ENCODE measurements around the gene VPREB3. TPM values are rescaled to one million over a fixed set of nuclear protein-coding genes. Genes with fewer than 3 reads are reported as not detected.

The VPREB3 gene, protein sequence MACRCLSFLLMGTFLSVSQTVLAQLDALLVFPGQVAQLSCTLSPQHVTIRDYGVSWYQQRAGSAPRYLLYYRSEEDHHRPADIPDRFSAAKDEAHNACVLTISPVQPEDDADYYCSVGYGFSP
- 1 to 10 TPM; 1.8 to 3.3 TPM for total RNA-seq
- polyA plus RNA-seq: under 1 TPM in 2 of 3 donors, not detected in 1; 0.80 to 0.92 TPM
- total RNA-seq: 0 to 0.21 (median 0.04) reads per million in 6 experiments

DNA sequence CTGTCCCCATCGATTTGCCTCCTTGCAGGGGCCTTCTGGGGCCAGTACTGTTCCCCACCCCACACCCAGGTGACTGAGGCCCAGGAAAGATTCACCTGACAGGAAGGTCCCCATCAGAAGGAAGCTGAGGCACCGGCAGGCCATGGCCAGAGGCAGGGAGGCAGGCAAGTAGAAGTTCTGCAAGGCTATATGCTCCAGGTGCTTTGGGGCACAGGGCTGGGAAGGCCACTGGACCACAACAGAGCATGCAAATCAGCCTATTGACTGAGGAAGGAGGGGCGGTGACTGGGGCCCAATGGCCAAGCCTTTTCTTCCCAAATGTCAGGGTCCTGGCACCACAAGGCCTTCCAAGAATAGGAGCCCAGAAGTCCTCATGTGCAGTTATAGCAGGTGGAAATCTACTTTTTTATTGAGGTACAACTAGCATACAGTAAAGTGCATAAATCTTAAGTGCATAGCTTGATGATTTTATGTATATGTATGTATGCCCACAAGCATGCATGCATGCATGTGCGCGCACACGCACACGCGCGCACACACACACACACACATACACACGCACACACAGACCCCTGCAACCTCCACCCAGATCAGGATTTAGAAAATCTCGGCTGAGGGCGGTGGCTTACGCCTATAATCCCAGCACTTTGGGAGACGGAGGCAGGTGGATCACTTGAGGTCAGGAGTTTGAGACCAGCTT is at the start of gene VPREB3:
Gene VPREB3, minus strand, starts transcription at position 206 of the 700 bp plus-strand sequence. Its CDS starts 62 bp downstream, at position 144.
- Mint-ChIP-seq H3K27me3 (no peaks in the 10 kb centered on the region), H3K9me3 (no peaks in the 10 kb centered on the region), H3K4me3 (peak within 1 kb of the TSS in 8 of 10 donors; percentile 14 to 85 (median 40)), H3K4me1 (peaks cover 9 to 44% (median 14%) of the 10 kb centered on the region in 4 donors), H3K36me3 (no peaks in the 10 kb centered on the region), H3K27ac (peak within 1 kb of the TSS in 5 of 10 donors; percentile 3 to 65 (median 20))
- DNase-seq (peak in 1 of 10 donors; percentile 49), ATAC-seq (no peak)
- POLR2A ChIA-PET: interaction anchor here (1.5 to 2.7 kb wide), 3 partner anchors 9 to 22 kb away, joined by 9 to 13 read pairs (median 9); partner anchors contain the start of genes C22orf15 and CHCHD10

DNA sequence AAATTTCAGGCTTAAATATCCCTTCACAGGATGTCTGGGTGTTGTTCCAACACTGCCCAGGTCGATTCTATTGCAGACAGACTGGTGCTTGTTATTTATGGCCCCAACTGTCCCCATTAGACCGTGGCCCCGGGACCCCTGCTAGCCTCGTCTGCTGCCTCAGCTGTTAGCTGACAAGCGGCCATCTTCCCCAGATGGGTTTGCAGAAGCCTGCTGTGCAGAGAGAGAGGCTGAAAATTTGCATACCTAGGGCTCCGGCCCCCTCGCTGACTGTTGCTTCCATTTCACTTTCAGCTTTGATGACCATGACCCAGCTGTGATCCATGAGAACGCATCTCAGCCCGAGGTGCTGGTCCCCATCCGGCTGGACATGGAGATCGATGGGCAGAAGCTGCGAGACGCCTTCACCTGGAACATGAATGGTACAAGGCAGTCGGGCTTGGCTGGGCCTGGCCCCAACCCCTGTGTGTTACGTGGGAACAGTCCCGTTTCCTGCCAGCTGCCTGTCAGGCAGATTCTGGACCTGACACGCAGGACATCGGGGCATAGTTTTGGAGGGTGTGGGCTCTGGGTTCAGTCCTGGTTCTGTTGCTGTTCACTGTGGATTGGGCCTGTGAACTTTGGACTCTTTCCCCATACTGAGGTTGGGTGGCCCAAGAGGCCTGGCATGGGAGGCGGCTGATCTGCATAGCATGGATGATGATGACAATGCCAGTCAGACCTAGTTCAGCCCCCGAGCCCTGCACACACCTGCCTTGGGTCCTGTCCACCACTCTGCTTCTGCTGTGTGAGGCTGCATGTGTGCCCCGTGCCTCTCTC is 49.0 kb upstream of the VPREB3 start:
- Mint-ChIP-seq H3K27ac (peak overlapping the region in 4 of 10 donors; percentile 18 to 93 (median 46)), H3K4me3 (no peak overlapping the region), H3K36me3 (peaks cover 0 to 94% (median 17%) of the 10 kb centered on the region in 3 donors), H3K9me3 (no peaks in the 10 kb centered on the region), H3K4me1 (peaks cover 0 to 33% (median 2%) of the 10 kb centered on the region in 4 donors), H3K27me3 (no peaks in the 10 kb centered on the region)
- ATAC-seq: no peak
- POLR2A ChIA-PET: no interaction called here
- no peak for DNase-seq

DNA sequence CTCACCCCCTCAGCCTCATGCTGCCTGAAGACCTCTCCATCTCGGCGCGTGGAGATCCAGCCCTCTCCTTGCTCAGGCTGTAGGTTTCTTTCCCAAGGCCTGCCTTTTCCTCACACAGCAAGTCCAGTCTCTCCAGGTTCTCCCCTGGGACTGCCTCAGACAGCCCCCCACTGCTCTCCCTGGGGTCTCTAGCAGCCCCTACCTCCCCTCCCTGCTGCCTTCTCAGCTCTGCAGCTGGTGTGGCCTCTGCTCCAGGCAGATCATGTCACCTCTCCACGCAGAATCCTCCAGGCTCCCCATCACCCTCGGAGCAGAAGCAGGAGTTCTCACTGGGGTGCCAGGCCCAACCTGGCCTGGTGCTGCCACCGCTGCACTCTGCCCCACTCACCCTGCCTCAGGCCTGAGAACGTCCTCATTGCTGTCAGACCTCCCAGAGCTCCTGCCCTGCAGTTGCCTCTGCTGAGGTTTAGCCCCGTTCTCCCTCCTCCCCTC is 47.7 kb upstream of the VPREB3 start:
- H3K27me3 Mint-ChIP-seq: no peaks in the 10 kb centered on the region

DNA sequence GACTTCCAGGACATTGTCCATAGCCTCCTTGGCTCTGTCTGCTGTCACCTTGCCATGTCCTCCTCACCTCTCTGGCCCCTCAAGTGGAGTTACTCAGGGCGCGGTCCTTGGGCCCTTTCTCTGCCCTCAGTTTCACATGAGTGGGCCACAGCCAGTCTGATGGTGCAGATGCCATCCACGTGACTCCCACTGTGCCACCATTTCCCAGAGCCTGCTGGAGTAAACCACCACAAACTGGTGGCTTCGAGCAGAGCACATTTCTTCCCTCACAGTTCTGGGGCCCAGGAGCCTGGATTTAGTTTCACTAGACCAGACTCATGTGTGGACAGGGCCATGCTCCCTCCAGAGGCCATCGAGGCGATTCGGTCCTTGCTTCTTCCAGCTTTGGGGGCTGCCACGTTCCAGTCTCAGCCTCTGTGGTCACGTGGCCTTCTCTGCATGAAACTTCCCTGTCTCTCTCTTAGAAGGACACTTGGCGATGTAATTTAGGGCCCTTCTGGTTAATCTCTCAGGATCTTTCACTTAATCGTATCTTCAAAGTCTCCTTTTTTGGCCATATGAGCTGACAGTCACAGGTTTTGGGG is 47.1 kb upstream of the VPREB3 start:
- H3K4me3 Mint-ChIP-seq: peak overlapping the region in 1 of 10 donors; percentile 48
- POLR2A ChIA-PET: no interaction called here
- H3K4me1 Mint-ChIP-seq: peaks cover 0 to 32% (median 2%) of the 10 kb centered on the region in 4 donors
- H3K9me3 Mint-ChIP-seq: no peaks in the 10 kb centered on the region
- DNase-seq: no peak
- peaks cover 0 to 93% (median 22%) of the 10 kb centered on the region in 3 donors for H3K36me3 Mint-ChIP-seq
- H3K27me3 Mint-ChIP-seq: no peaks in the 10 kb centered on the region
- peak overlapping the region in 2 of 10 donors; percentile 70 to 73 for H3K27ac Mint-ChIP-seq
- no peak for ATAC-seq

More for the DNA sequence above, 47.7 kb upstream of the VPREB3 start:
- DNase-seq (no peak), ATAC-seq (no peak)
- H3K4me1 Mint-ChIP-seq: peaks cover 0 to 33% (median 2%) of the 10 kb centered on the region in 4 donors
- H3K4me3 Mint-ChIP-seq: no peak overlapping the region
- POLR2A ChIA-PET: no interaction called here
- H3K27ac Mint-ChIP-seq: peak overlapping the region in 3 of 10 donors; percentile 35 to 93 (median 86)
- H3K36me3 Mint-ChIP-seq: peaks cover 0 to 92% (median 17%) of the 10 kb centered on the region in 3 donors
- H3K9me3 Mint-ChIP-seq: no peaks in the 10 kb centered on the region

DNA sequence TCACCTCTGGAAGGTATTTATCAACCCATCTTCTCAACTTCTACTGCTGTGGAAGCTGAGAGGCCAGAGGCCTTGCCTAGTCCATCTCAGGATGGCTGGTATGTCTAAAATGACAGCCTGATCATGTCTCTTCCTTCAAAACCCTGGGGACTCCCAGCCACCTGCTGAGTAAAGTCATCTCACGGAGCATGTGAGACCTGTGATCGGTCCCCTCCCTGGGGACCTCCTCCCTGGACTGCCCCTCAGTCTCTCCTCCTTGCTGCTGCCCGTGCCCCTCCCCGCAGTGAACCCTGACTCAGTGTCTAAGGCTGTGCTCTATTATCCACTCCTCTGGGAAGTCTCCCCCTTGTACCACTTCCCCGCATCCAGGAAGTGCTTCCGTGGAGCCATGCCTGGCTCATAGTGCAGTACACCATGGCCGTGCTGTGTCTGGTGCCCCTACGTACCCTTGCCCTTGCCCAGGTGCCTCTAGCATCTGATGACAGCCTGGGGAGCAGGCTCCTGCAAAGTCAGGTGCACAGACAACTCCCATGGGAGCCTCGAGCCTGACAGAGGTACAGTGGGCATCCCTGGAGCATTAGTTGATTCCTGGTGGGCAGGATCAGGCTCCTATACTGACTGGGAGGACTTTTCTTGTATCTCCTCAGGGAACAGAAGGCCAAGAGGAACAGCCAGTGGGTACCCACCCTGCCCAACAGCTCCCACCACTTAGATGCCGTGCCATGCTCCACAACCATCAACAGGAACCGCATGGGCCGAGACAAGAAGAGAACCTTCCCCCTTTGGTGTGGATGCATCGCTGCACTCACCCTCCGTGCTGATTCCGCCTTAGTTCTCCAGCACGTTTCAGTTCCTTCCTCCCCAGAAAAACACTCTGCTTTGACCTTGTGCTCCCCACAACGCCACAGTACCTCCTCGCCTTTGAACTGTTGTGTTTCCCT is 46.3 kb upstream of the VPREB3 start:
- Mint-ChIP-seq H3K9me3 (no peaks in the 10 kb centered on the region), H3K36me3 (peaks cover 0 to 93% (median 26%) of the 10 kb centered on the region in 3 donors)
- POLR2A ChIA-PET: no interaction called here

DNA sequence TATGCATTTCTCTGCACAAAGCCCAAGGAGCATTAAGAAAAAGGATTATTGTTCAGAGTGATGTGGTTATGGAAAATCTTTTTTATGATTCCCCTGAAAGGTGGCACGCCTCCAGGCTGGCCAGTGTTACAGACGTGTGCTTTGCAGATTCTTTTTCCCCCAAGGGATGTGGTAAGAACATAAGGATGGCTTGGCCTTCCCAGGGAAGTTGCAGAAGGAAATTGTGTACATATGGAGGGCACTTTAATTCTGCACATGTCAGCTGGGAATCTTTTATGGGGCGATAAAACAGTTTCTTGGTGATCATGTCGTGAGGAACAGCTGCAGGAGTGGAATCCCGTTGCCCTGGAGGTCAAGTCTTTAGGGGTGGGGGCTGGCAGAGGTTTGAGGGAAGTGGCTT is 42.2 kb upstream of the VPREB3 start:
- no peak for ATAC-seq
- Mint-ChIP-seq H3K27ac (peak overlapping the region in 1 of 10 donors; percentile 41), H3K27me3 (no peaks in the 10 kb centered on the region), H3K9me3 (no peaks in the 10 kb centered on the region), H3K4me1 (peaks cover 5 to 33% (median 18%) of the 10 kb centered on the region in 4 donors), H3K36me3 (peaks cover 0 to 92% (median 23%) of the 10 kb centered on the region in 3 donors), H3K4me3 (no peak overlapping the region)
- POLR2A ChIA-PET: interaction anchor here (0.6 kb wide), 1 partner anchor 10 kb away, joined by 4 read pairs; no protein-coding TSS in a partner anchor
- no peak for DNase-seq

More for the DNA sequence above, 46.3 kb upstream of the VPREB3 start:
- ATAC-seq (peak in 1 of 2 donors; percentile 42), DNase-seq (no peak)
- Mint-ChIP-seq H3K4me1 (peaks cover 0 to 31% (median 2%) of the 10 kb centered on the region in 4 donors), H3K27me3 (no peaks in the 10 kb centered on the region), H3K4me3 (peak overlapping the region in 1 of 10 donors; percentile 67), H3K27ac (peak overlapping the region in 2 of 10 donors; percentile 70 to 73)

DNA sequence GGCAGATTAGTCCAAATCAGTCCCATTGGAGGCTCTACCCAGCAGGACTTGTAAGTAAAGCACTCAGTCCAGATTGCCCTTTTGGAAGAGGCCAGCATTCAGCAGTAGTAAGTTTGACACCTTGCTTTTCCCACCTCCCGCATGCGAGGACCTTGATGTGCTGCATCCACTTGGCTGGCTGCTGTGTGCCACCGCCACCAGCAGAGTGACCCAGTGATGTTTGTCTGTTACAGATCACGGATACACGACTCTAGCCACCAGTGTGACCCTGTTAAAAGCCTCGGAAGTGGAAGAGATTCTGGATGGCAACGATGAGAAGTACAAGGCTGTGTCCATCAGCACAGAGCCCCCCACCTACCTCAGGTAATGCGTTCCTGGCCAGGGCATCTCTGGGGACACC is 39.1 kb upstream of the VPREB3 start:
- Mint-ChIP-seq H3K27ac (peak overlapping the region in 4 of 10 donors; percentile 18 to 79 (median 56)), H3K36me3 (peaks cover 0 to 73% (median 15%) of the 10 kb centered on the region in 3 donors), H3K9me3 (no peaks in the 10 kb centered on the region), H3K27me3 (no peaks in the 10 kb centered on the region), H3K4me3 (no peak overlapping the region), H3K4me1 (peaks cover 13 to 38% (median 34%) of the 10 kb centered on the region in 4 donors)
- DNase-seq: no peak
- no peak for ATAC-seq
- POLR2A ChIA-PET: interaction anchor here (0.7 to 1.1 kb wide), 2 partner anchors 21 to 22 kb away, joined by 3 to 4 read pairs; partner anchors contain the start of gene MMP11

DNA sequence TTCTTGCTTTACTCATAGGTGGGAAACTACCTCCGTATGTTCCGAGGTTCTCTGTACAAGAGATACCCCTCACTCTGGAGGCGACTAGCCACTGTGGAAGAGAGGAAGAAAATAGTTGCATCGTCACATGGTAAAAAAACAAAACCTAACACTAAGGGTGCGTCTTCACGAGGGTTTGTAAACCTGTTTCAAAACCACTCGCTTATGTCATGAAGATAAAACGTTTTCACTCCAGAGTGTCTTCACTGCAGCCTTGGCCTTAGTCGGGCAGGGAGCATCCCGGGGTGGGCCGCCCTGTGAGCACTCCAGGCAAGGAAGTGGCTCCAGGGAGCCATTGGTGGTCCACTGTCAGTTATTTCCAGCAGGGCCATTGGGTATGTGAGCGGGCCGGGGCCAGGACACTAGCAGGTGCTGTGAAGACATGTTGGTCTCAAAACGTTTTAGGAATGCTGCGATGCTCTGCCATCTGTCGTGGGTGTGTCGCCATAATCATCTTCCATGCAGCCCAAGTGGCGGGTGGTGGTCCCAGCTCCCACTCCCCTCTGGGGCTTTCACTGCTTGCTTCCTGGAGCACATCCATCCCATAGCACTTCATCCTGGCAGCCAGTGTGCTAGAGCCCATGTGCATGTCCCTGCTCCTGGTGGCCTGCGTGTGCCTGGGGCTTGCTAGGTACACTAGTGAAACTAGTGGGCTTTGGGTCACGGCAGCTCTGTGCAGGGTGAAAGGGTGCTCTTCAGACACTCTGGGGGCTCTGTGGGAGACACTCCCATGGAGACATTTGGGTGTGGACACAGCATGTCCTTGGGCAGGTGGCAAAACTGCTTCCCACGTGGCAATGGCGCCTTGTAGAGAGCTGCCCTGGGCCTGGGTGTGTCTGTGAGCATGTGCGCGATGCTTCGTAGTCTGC is 37.8 kb upstream of the VPREB3 start:
- peak overlapping the region in 3 of 10 donors; percentile 7 to 60 (median 9) for H3K4me3 Mint-ChIP-seq
- H3K27ac Mint-ChIP-seq: peak overlapping the region in 5 of 10 donors; percentile 20 to 76 (median 68)
- POLR2A ChIA-PET: interaction anchor here (1.1 to 1.4 kb wide), 3 partner anchors 21 to 65 kb away, joined by 3 to 4 read pairs (median 3); partner anchors contain the start of gene SLC2A11
- H3K27me3 Mint-ChIP-seq: no peaks in the 10 kb centered on the region
- H3K4me1 Mint-ChIP-seq: peaks cover 16 to 48% (median 39%) of the 10 kb centered on the region in 4 donors
- H3K9me3 Mint-ChIP-seq: no peaks in the 10 kb centered on the region
- ATAC-seq (no peak), DNase-seq (no peak)
- peaks cover 0 to 64% (median 15%) of the 10 kb centered on the region in 3 donors for H3K36me3 Mint-ChIP-seq

DNA sequence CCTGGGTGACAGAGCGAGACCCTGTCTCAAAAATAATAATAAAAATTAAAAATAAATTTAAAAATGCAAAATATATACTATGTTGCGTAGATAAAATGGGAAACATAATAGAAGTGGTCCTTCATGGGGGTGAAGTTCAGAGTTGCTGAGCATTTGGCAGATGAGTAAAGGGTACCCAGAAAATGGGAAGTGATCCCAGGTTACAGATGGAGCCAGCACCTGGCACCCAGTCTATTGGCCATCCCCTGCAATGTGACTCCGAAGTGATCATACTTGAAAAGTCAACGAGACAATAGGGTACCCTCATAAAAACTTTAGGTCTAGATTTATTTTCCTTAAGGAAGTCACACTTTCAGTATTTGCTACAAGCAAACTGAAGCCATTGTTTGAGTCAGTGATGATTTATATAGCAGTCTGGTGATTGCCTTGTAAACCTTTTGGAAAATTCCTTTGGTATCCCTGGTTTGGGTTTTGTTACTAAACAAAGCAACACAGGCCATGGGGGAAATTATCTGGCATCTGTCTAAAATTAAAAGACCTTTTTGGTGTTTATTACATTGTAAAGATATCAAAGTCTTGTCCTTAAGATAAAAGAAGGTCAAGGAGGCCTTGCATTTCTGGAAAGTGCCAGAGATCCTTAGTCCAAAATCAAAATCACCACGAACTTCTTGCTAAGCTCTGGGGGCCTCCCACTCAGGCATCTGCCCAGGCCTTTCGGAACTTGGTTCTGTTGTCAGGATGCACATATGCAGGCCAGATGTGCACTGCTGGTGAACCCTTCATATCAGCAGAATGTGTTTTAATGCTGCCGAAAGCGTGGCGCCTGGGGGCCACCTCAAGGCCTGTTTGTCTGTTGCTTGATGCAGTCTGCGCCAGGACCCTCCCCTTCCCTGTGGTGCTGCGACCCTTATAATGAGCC is 36.9 kb upstream of the VPREB3 start:
- Mint-ChIP-seq H3K36me3 (peaks cover 0 to 56% (median 8%) of the 10 kb centered on the region in 3 donors), H3K27me3 (no peaks in the 10 kb centered on the region), H3K27ac (no peak overlapping the region), H3K9me3 (no peaks in the 10 kb centered on the region), H3K4me1 (peaks cover 21 to 54% (median 46%) of the 10 kb centered on the region in 4 donors), H3K4me3 (no peak overlapping the region)
- POLR2A ChIA-PET: no interaction called here
- DNase-seq: no peak
- ATAC-seq: no peak

Data from naive thymus-derived CD8-positive, alpha-beta T cell (primary cell).